Hepatocyte (in vitro differentiated cells): ENCODE results near the gene PRKCA. TPM values are rescaled to one million over a fixed set of nuclear protein-coding genes. Genes with fewer than 3 reads are reported as not detected.

Experiments
- DNase-seq: peaks from one replicate; pipeline ENCODE4 v3.0.0-alpha.2; 2016; ENCODE audit warnings: low spot score
- H2AFZ ChIP-seq: fragments of 200-600 bp; sonication (generic); 2 replicates; pipeline ENCODE4 v1.6.0; 2016; ENCODE audit warnings: antibody characterized with exemption, mild to moderate bottlenecking
- H3K27ac ChIP-seq: fragments of 200-600 bp; sonication (generic); 2 replicates; pipeline ENCODE4 v1.5.1; 2016; ENCODE audit warnings: mild to moderate bottlenecking
- H3K27me3 ChIP-seq: fragments of 200-600 bp; sonication (generic); 2 replicates; pipeline ENCODE4 v1.6.1; 2016
- H3K36me3 ChIP-seq: fragments of 200-600 bp; sonication (generic); replicated peaks from 2 replicates; pipeline ENCODE4 v1.5.1; 2016; ENCODE audit warnings: low read depth; ENCODE audit not compliant: insufficient read depth
- H3K4me1 ChIP-seq: fragments of 200-600 bp; sonication (generic); 2 replicates; pipeline ENCODE4 v1.5.1; 2016; ENCODE audit warnings: mild to moderate bottlenecking, moderate library complexity; ENCODE audit not compliant: insufficient read depth
- H3K4me2 ChIP-seq: fragments of 200-600 bp; sonication (generic); 2 replicates; pipeline ENCODE4 v1.6.0; 2016
- H3K4me3 ChIP-seq: fragments of 200-600 bp; sonication (generic); 2 replicates; pipeline ENCODE4 v1.5.1; 2016; ENCODE audit warnings: mild to moderate bottlenecking
- H3K79me2 ChIP-seq: fragments of 200-600 bp; sonication (generic); 2 replicates; pipeline ENCODE4 v1.6.0; 2017; ENCODE audit warnings: mild to moderate bottlenecking
- H3K9me2 ChIP-seq: fragments of 200-600 bp; sonication (generic); replicated peaks from 2 replicates; pipeline ENCODE4 v1.6.0; 2017; ENCODE audit warnings: mild to moderate bottlenecking; ENCODE audit not compliant: insufficient read depth
- H3K9me3 ChIP-seq: fragments of 200-600 bp; sonication (generic); 2 replicates; pipeline ENCODE4 v1.5.1; 2016; ENCODE audit warnings: low read depth, mild to moderate bottlenecking
- H4K20me1 ChIP-seq: fragments of 200-600 bp; sonication (generic); 2 replicates; pipeline ENCODE4 v1.6.0; 2016; ENCODE audit warnings: mild to moderate bottlenecking; ENCODE audit not compliant: insufficient read depth, poor library complexity, severe bottlenecking
- EZH2 ChIP-seq: fragments of 200-600 bp; sonication (generic); IDR thresholded peaks from 2 replicates; pipeline ENCODE4 v1.6.1; 2016; ENCODE audit warnings: antibody characterized with exemption, mild to moderate bottlenecking, borderline replicate concordance
- EZH2phosphoT487 ChIP-seq: fragments of 200-600 bp; sonication (generic); IDR thresholded peaks from one replicate; pipeline ENCODE4 v1.6.1; 2018; ENCODE audit warnings: antibody characterized with exemption, mild to moderate bottlenecking, low read depth, moderate library complexity; ENCODE audit not compliant: unreplicated experiment, severe bottlenecking
- WGBS: methylation state at CpG from one replicate; pipeline ENCODE4 v1.1.6; 2016; ENCODE audit warnings: low lambda C conversion rate; ENCODE audit errors: missing lambda C conversion rate; 5-methylcytosine and 5-hydroxymethylcytosine counted together
- polyA plus RNA-seq: library from polyadenylated mRNA; unstranded; fragments of >200 nt; fragmentation: Nextera tagmentation; extraction: Ambion mirVana; gene quantifications from 2 replicates; pipeline ENCODE4 v1.2.1, GENCODE V29; 2016
- total RNA-seq: library from RNA; depleted of rRNA; stranded (reverse); fragments of >200 nt; gene quantifications from 2 replicates; pipeline ENCODE4 v1.2.3, GENCODE V29; 2014
- TF ChIP-seq, protein P1 (sequence below): fragments of 200-600 bp; sonication (generic); IDR thresholded peaks from 2 replicates; pipeline ENCODE4 v1.5.1; 2016; ENCODE audit warnings: antibody characterized with exemption, mild to moderate bottlenecking; ENCODE audit not compliant: poor library complexity

The PRKCA gene
- total and polyA plus RNA-seq, 2 experiments from 2014 or later, result 5.9 to 18.5 TPM

DNA sequence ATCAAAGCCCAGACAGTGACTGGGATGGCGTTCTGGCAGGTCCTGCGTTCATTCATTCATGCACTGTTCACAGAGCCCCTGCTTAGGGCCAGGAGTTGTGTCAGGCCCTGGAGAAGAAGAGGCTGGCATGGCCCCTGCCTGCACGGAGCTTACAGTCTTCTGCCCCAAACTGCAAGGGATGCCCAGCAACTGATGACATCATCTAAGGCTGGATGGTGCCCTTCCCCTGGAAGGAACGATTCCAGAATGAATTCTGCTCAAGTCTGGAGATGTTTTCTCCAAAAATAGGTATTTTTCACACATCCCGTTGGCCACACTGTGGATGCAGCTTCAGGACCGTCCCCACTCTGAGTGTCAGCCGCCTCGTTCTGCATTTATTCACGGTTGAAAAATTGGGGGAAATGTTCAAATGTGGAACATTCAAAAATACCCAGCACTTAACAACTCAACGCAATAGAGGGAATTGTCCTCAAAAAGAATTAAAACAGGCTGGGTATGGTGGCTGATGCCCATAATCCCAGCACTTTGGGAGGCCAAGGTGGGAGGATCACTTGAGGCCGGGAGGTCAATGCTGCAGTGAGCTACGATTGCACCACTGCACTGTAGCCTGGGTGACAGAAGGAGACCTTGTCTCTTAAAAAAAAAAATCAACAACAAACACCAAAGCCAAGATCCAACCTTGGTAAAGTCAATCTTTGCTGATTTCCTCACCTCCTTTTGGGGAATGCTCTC lies 508.7 kb downstream of the PRKCA start:
- no peaks in the 10 kb centered on the region for H4K20me1 ChIP-seq
- 94% methylated on average over 12 of the region's 12 CpGs for WGBS
- no peaks in the 10 kb centered on the region for H3K36me3 ChIP-seq
- H3K9me2 ChIP-seq, result no peaks in the 10 kb centered on the region
- H3K27me3 ChIP-seq, result no peaks in the 10 kb centered on the region
- H3K9me3 ChIP-seq, result no peaks in the 10 kb centered on the region
- no peak overlapping the region for H3K27ac ChIP-seq
- DNase-seq, result no peak
- no peak overlapping the region for H2AFZ ChIP-seq
- H3K4me2 ChIP-seq, result no peak overlapping the region
- TF ChIP-seq, protein P1, sequence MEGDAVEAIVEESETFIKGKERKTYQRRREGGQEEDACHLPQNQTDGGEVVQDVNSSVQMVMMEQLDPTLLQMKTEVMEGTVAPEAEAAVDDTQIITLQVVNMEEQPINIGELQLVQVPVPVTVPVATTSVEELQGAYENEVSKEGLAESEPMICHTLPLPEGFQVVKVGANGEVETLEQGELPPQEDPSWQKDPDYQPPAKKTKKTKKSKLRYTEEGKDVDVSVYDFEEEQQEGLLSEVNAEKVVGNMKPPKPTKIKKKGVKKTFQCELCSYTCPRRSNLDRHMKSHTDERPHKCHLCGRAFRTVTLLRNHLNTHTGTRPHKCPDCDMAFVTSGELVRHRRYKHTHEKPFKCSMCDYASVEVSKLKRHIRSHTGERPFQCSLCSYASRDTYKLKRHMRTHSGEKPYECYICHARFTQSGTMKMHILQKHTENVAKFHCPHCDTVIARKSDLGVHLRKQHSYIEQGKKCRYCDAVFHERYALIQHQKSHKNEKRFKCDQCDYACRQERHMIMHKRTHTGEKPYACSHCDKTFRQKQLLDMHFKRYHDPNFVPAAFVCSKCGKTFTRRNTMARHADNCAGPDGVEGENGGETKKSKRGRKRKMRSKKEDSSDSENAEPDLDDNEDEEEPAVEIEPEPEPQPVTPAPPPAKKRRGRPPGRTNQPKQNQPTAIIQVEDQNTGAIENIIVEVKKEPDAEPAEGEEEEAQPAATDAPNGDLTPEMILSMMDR, result no peak
- TF ChIP-seq EZH2phosphoT487, result no peak
- no peak for TF ChIP-seq EZH2
- no peaks in the 10 kb centered on the region for H3K4me1 ChIP-seq
- H3K4me3 ChIP-seq, result no peak overlapping the region
- no peaks in the 10 kb centered on the region for H3K79me2 ChIP-seq

DNA sequence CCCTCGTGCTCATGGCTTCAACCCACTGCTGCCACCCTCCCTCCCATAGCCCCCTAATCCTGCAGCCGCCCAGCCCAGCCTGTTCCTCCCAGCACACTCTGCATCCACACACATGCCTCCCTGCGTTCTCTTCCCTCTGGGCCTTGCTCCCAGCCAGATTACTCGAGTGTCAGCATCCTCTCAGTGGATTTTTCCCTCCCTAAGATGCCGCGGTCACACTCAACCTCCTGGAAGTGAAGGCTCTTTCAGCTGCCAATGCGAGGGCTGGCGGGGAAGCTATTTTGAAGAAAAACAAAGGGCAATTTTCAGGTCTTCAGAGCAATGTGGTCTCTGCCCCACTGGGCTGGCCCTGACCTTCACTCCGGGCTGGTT lies 509.3 kb downstream of the PRKCA start:
- no peaks in the 10 kb centered on the region for H3K36me3 ChIP-seq
- WGBS, result 92% methylated on average over 8 of the region's 9 CpGs
- no peaks in the 10 kb centered on the region for H3K27me3 ChIP-seq
- DNase-seq, result no peak
- H3K4me2 ChIP-seq, result no peak overlapping the region
- H3K9me2 ChIP-seq, result no peaks in the 10 kb centered on the region
- H4K20me1 ChIP-seq, result no peaks in the 10 kb centered on the region
- no peaks in the 10 kb centered on the region for H3K4me1 ChIP-seq
- H3K27ac ChIP-seq, result no peak overlapping the region
- no peak overlapping the region for H2AFZ ChIP-seq
- TF ChIP-seq EZH2, result no peak
- TF ChIP-seq EZH2phosphoT487, result no peak
- TF ChIP-seq, protein P1, result no peak
- H3K4me3 ChIP-seq, result no peak overlapping the region
- H3K79me2 ChIP-seq, result no peaks in the 10 kb centered on the region
- H3K9me3 ChIP-seq, result no peaks in the 10 kb centered on the region

DNA sequence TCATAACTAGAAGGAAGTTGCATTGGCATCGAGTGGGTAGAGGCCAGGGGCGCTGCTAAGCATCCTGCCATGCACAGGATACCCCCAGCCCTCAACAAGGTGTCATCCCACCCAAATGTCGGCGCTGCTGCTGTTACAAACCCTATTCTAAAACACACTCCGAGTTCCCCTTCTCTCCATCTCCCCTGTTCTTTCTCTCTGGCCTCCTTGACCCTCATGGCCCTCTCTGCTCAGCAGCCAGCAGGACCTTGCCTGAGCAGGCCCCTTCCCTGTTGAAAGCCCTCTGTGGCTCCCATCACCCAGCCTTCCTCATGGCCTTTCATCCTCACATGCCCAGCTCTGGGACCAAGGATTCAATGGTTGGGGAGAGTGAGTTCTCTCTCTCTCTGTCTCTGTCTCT lies 510.2 kb downstream of the PRKCA start:
- H3K79me2 ChIP-seq, result no peaks in the 10 kb centered on the region
- WGBS, result 94% methylated on average over 5 of the region's 5 CpGs
- H3K9me2 ChIP-seq, result no peaks in the 10 kb centered on the region
- TF ChIP-seq, protein P1, result no peak
- TF ChIP-seq EZH2 (no peak), EZH2phosphoT487 (no peak)
- no peak for DNase-seq
- no peaks in the 10 kb centered on the region for H3K27me3 ChIP-seq
- no peaks in the 10 kb centered on the region for H3K4me1 ChIP-seq
- H2AFZ ChIP-seq, result no peak overlapping the region
- no peak overlapping the region for H3K4me3 ChIP-seq
- H3K4me2 ChIP-seq, result no peak overlapping the region
- H3K36me3 ChIP-seq, result no peaks in the 10 kb centered on the region
- no peak overlapping the region for H3K27ac ChIP-seq
- H3K9me3 ChIP-seq, result no peaks in the 10 kb centered on the region
- H4K20me1 ChIP-seq, result no peaks in the 10 kb centered on the region
